GM19468 (cell line): ENCODE results near the gene PUM1.

ENCODE experiments used
- ATAC-seq: cut with Tn5 transposase; IDR thresholded peaks from one replicate; pipeline ENCODE4 v1.9.1; 2021; ENCODE audit warnings: mild to moderate bottlenecking, moderate library complexity, moderate number of reproducible peaks; ENCODE audit not compliant: unreplicated experiment; ENCODE audit errors: extremely low read depth

Gene PUM1

GRCh38 chr1:30912913-30913652, 152.4 kb downstream of the PUM1 start:
- ATAC-seq: no peak

GRCh38 chr1:30912224-30912623, 153.3 kb downstream of the PUM1 start:
- ATAC-seq: no peak

- ATAC-seq: no peak
Observed at GRCh38 chr1:30911059-30911954, 154.2 kb downstream of the PUM1 start.

GRCh38 chr1:30909365-30910068, 156.0 kb downstream of the PUM1 start:
- no peak for ATAC-seq

- ATAC-seq: no peak
Observed at GRCh38 chr1:30908696-30909364, 156.7 kb downstream of the PUM1 start, which contains the start of gene SDC3. Gene SDC3 (minus strand): TSS chr1:30908758. CDS start chr1:30908586, 172 bp downstream.

- ATAC-seq: no peak
Observed at GRCh38 chr1:30908316-30908695, 157.2 kb downstream of the PUM1 start.

GRCh38 chr1:30907481-30908315, 157.8 kb downstream of the PUM1 start:
- no peak for ATAC-seq

GRCh38 chr1:30906631-30907441, 158.7 kb downstream of the PUM1 start:
- ATAC-seq: no peak

GRCh38 chr1:30905916-30906620, 159.4 kb downstream of the PUM1 start:
- ATAC-seq: no peak

- no peak for ATAC-seq
Observed at GRCh38 chr1:30905403-30905802, 160.1 kb downstream of the PUM1 start.

- no peak for ATAC-seq
Observed at GRCh38 chr1:30904962-30905335, 160.6 kb downstream of the PUM1 start.

- no peak for ATAC-seq
Observed at GRCh38 chr1:30904191-30904961, 161.1 kb downstream of the PUM1 start.

GRCh38 chr1:30903343-30904034, 162.0 kb downstream of the PUM1 start:
- no peak for ATAC-seq

GRCh38 chr1:30902593-30903290, 162.8 kb downstream of the PUM1 start:
- no peak for ATAC-seq

- no peak for ATAC-seq
Observed at GRCh38 chr1:30901798-30902581, 163.5 kb downstream of the PUM1 start.
